ENCODE measurements around the gene OSBPL7.

GRCh38 chr17:47800686-47801085 lies 20.9 kb downstream of the OSBPL7 start:
- no peak for TF ChIP-seq CTCF (IDR thresholded peaks at IDR 0.05; ENCODE audit: insufficient read depth, low read depth, low read length)
- no peak for TF ChIP-seq EZH2 (IDR thresholded peaks at IDR 0.05; ENCODE audit: insufficient read depth, low read length)

Measured in astrocyte (in vitro differentiated cells and primary cell).